Lung (tissue), 12 donors: ENCODE measurements around the gene PLCH1. TPM values are rescaled to one million over a fixed set of nuclear protein-coding genes. Genes with fewer than 3 reads are reported as not detected.
A peak's percentile ranks its signal among the peaks of the same experiment; 100 is the strongest.

Experiments
- ATAC-seq: fragments of 200-7000 bp; cut with Tn5 transposase; one replicate; pipeline ENCODE4 v1.9.1; 2020; ENCODE audit warnings: moderate number of reproducible peaks; ENCODE audit not compliant: insufficient read depth, low FRiP score
- DNase-seq, 3 donors: peaks; one replicate each; pipeline ENCODE4 v3.0.0-alpha.2; 2013 to 2017
- H3K27ac ChIP-seq, 2 donors: one replicate each; pipeline ENCODE4 v1.5.1; 2013; ENCODE audit warnings: mild to moderate bottlenecking in 2 of 2, moderate library complexity in 2 of 2, control low read depth in 1 of 2, inconsistent platforms in 1 of 2, low read depth in 1 of 2, low read length in 1 of 2
- H3K27me3 ChIP-seq, 3 donors: one replicate each; pipeline ENCODE4 v1.5.1; 2013; ENCODE audit warnings: low read length in 2 of 3; ENCODE audit not compliant: control insufficient read depth in 3 of 3, insufficient read depth in 3 of 3
- H3K36me3 ChIP-seq, 4 donors: one replicate each; pipeline ENCODE4 v1.5.1; 2013; ENCODE audit warnings: low read length in 4 of 4, mild to moderate bottlenecking in 1 of 4, moderate library complexity in 1 of 4; ENCODE audit not compliant: control insufficient read depth in 4 of 4, insufficient read depth in 4 of 4
- H3K4me1 ChIP-seq, 5 donors: one replicate each; pipeline ENCODE4 v1.5.1; 2013; ENCODE audit warnings: low read length in 5 of 5, mild to moderate bottlenecking in 2 of 5, moderate library complexity in 1 of 5; ENCODE audit not compliant: control insufficient read depth in 5 of 5, insufficient read depth in 5 of 5
- H3K4me3 ChIP-seq: one replicate; pipeline ENCODE4 v1.5.1; 2013; ENCODE audit warnings: mild to moderate bottlenecking, control low read depth, moderate library complexity
- H3K9ac ChIP-seq, 2 donors: one replicate each; pipeline ENCODE4 v1.5.1; 2013; ENCODE audit warnings: low read length in 2 of 2, control low read depth in 1 of 2; ENCODE audit not compliant: insufficient read depth in 1 of 2
- H3K9me3 ChIP-seq, 4 donors: one replicate each; pipeline ENCODE4 v1.5.1; 2013; ENCODE audit warnings: low read length in 3 of 4, mild to moderate bottlenecking in 1 of 4, moderate library complexity in 1 of 4; ENCODE audit not compliant: control insufficient read depth in 4 of 4, insufficient read depth in 3 of 4
- WGBS, 2 donors: extraction: QIAGEN DNeasy Blood & Tissue Kit; methylation state at CpG; one replicate each; pipeline ENCODE4 v1.1.7; 2013; 5-methylcytosine and 5-hydroxymethylcytosine counted together
- polyA plus RNA-seq, 2 donors: library from polyadenylated mRNA; stranded (reverse); fragments of 200-250 nt; gene quantifications; one replicate each; pipeline ENCODE4 v1.2.1, GENCODE V29; 2013
- total RNA-seq, 2 donors: library from RNA; depleted of rRNA in 1 of 2; stranded (reverse); fragments of >200 nt in 1 of 2; gene quantifications; one replicate each; pipeline ENCODE4 v1.2.1, GENCODE V29; 2014 to 2021
- TF ChIP-seq, protein P1 (sequence below): IDR thresholded peaks from 2 replicates; pipeline ENCODE4 v1.5.1; 2012; ENCODE audit warnings: mild to moderate bottlenecking; ENCODE audit errors: control extremely low read depth, extremely low read depth
- donor health status: control.
- donor health status: control.
- donor health status: Bipolar disorder and iron deficiency.
- donor health status: healthy.
- donor health status: DM: yes; HTN: yes; CAD: no.

PLCH1 gene
- total and polyA plus RNA-seq, 4 donors: 2.5 to 22.8 (median 9.1) TPM

- Histone ChIP-seq H3K36me3 (no peaks in the 10 kb centered on the region), H3K4me1 (peaks cover 0 to 30% (median 3%) of the 10 kb centered on the region in 5 donors), H3K27me3 (peaks cover 2 to 62% (median 46%) of the 10 kb centered on the region in 3 donors), H3K27ac (peak overlapping the region in 1 of 2 donors; percentile 41), H3K9ac (peak overlapping the region; percentile 56 to 80), H3K9me3 (no peaks in the 10 kb centered on the region), H3K4me3 (peak overlapping the region; percentile 47)
- WGBS, 2 donors: 1% methylated on average over 48 of the region's 48 CpGs
- DNase-seq: peak; percentile 61 to 75 (median 68)
- TF ChIP-seq, protein P1, sequence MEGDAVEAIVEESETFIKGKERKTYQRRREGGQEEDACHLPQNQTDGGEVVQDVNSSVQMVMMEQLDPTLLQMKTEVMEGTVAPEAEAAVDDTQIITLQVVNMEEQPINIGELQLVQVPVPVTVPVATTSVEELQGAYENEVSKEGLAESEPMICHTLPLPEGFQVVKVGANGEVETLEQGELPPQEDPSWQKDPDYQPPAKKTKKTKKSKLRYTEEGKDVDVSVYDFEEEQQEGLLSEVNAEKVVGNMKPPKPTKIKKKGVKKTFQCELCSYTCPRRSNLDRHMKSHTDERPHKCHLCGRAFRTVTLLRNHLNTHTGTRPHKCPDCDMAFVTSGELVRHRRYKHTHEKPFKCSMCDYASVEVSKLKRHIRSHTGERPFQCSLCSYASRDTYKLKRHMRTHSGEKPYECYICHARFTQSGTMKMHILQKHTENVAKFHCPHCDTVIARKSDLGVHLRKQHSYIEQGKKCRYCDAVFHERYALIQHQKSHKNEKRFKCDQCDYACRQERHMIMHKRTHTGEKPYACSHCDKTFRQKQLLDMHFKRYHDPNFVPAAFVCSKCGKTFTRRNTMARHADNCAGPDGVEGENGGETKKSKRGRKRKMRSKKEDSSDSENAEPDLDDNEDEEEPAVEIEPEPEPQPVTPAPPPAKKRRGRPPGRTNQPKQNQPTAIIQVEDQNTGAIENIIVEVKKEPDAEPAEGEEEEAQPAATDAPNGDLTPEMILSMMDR: no peak
- ATAC-seq: peak; percentile 68
These were observed 753 bp downstream of the PLCH1 start for GRCh38 chr3:155744010-155744625.

- Histone ChIP-seq H3K27me3 (peaks cover 2 to 59% (median 41%) of the 10 kb centered on the region in 3 donors), H3K9ac (peak overlapping the region; percentile 43 to 80), H3K36me3 (no peaks in the 10 kb centered on the region), H3K27ac (peak overlapping the region in 1 of 2 donors; percentile 23), H3K4me1 (peaks cover 0 to 31% (median 3%) of the 10 kb centered on the region in 5 donors), H3K4me3 (no peak overlapping the region), H3K9me3 (no peaks in the 10 kb centered on the region)
- ATAC-seq: no peak
- TF ChIP-seq, protein P1: no peak
- peak in 2 of 3 donors; percentile 20 to 21 for DNase-seq
- WGBS, 2 donors: 9 to 14% methylated on average over 8 of the region's 8 CpGs
These were observed 1.3 kb downstream of the PLCH1 start for GRCh38 chr3:155743606-155744005.

- Histone ChIP-seq H3K36me3 (no peaks in the 10 kb centered on the region), H3K27me3 (peaks cover 2 to 49% (median 35%) of the 10 kb centered on the region in 3 donors), H3K9me3 (no peaks in the 10 kb centered on the region), H3K4me1 (peaks cover 0 to 31% (median 3%) of the 10 kb centered on the region in 5 donors), H3K27ac (no peak overlapping the region), H3K4me3 (no peak overlapping the region), H3K9ac (no peak overlapping the region)
- peak in 1 of 3 donors; percentile 10 for DNase-seq
- 64 to 85% methylated on average over 5 of the region's 5 CpGs for WGBS, 2 donors
- TF ChIP-seq, protein P1: no peak
- no peak for ATAC-seq
These were observed 2.4 kb downstream of the PLCH1 start for GRCh38 chr3:155742349-155742965.
